Activated T-cell treated with anti-CD3 and anti-CD28 coated beads, Interleukin-2, amount 50 U/mL, for 48 hours (primary cell): ENCODE data around the gene RIOK3.
"Not testable (repeated sequence)": the region's sequence is repeated elsewhere in the genome, so short reads cannot be mapped to it uniquely, and the experiment has no call there.

Experiments
- DNase-seq, 2 experiments: peaks; one replicate each; pipeline ENCODE4 v3.0.0-alpha.2; 2020

The RIOK3 gene

DNA sequence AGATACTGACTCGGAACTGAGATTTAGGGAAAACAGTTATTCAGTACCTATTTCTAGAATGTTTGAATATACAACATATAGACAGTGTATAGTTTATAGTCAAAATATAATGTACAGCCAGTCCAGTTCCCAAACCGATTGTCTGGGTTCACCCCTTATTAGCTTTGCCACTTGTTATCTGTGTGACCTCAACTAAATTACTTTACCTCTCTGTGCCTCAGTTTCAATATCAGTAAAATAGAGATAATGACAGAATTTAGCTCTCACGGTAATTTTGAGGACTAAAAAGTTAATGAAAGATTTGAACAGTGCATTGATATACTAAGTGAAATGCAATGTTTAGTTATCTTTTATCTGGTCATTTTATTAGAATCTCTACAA lies 750 bp upstream of the RIOK3 start:
- DNase-seq: no peak

GRCh38 chr18:23453680-23454058 lies 582 bp downstream of the RIOK3 start:
- no peak for DNase-seq

DNA sequence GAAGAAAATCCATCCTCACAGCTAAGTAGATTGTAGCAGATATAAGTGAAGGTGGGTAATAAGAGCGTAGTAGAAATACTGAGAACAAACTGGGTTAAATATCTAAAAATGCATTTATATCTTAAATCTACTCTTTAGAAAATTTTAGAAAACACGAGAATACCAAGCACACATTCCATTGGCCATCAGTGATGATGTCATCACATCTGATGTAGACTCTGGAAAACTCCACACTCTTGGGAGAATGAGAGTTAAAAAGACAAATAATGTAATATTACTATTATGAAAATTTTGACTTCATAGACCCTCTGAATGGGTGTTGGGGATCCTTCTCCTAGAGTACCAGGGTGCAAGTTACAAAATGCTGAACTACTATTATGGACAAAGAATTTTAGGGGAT lies 3.7 kb downstream of the RIOK3 start:
- no peak for DNase-seq

DNA sequence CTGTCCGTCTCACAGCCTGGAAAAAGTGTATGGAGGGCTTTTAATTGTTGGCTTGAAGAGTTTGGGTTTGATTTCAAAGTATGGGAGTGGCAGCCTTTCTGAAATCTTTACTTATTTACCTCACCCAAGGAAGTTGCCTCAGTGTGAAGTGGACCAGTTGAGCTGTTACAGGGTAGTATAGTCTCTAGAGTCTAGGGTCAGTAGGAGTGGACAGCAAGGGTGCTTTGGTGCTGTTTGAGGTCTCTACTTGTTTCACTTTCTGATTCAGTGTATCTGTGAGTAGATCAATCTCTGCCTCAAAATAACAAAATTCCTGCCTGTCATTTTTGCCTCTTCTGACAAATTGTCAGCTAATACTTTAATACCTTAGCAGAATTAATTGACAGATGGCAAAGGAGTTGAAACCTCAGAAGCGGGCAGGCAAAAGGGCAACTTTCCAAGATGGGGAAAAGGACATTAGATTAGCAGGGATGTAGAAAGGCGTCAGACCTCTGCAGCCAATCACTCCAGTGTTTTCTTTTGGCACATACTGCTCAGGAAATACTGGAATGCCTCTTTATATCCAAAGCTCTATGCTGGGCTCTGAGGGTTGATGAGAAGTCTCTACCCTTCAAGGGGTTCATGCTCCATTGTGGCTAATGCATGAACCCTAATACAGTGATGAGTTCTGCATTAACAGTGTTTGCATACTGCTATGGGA lies 5.9 kb downstream of the RIOK3 start:
- no peak for DNase-seq

- no peak for DNase-seq
These were observed 6.4 kb downstream of the RIOK3 start for GRCh38 chr18:23459530-23459921.

- DNase-seq: no peak
These were observed 7.5 kb downstream of the RIOK3 start for GRCh38 chr18:23460285-23461273.

DNA sequence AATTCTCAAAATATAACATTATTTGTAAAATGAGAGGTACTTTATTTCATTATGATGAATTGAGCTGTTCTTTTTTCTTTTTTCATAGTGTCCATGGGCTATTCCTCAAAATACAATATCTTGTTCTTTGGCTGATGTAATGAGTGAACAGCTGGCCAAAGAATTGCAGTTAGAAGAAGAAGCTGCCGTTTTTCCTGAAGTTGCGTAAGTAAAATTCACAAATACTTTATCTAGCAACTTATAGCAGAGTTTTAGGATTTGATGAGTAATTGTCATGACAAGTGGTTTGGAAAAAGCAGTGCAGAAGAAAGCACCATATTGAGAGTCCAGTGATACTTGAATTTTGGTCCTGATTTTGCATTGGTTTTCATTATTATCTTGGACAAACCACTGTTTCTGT lies 9.8 kb downstream of the RIOK3 start:
- DNase-seq: no peak

- no peak for DNase-seq
These were observed 15.8 kb downstream of the RIOK3 start for GRCh38 chr18:23468753-23469459.

- DNase-seq: no peak
These were observed 17.7 kb downstream of the RIOK3 start for GRCh38 chr18:23470620-23471387.

GRCh38 chr18:23471486-23471885 lies 18.4 kb downstream of the RIOK3 start:
- no peak for DNase-seq

DNA sequence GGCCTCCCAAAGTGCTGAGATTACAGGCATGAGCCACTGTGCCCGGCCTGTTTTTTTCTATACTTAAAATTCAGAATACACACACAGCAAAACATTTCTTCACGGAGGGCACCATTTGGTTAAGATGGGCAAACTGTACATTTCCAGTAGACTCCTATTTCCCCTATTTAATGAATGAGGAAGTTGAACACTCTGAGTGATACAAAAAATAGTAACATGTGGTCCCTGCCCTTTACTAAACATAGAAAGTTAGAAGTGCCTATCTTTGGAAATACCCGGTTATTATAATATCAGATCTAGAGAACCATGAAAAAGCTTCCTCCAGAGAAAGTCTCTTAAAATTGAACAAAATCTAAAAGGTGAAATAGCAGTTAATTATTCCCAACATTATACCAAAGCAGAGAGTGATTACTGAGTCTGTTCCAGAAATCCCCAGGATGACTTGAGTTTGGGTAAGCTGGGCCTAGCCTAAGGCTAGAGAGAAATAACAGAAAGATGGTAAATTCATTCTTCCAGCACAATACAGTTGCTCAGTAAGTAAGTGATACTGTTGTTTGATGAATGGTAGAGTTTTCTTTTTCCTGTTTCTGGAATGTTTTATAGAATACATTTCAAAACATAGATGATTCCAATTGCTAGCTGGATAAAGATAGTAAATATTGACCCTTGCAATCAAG lies 26.9 kb downstream of the RIOK3 start:
- DNase-seq: no peak

- DNase-seq: no peak
These were observed 31.6 kb downstream of the RIOK3 start for GRCh38 chr18:23484561-23485182.

DNA sequence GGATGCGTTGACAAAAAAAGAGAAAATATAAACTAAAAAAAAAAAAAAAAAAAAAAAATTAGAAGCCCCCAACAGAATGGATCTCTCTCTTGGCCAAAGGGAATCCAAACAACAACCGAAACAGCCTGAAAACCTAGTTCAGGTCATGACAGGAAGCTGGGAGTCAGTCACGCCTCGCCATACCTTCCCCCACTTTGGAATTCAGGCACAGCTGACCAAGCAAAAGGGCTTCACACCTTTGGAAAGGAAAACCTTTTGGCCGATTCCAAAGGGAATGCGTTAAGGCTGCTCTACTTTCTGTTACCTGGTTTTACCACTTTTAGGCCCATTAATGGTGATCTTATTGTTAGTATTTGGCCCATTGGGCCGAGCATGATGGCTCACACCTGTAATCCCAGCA lies 32.3 kb downstream of the RIOK3 start:
- no peak for DNase-seq

DNA sequence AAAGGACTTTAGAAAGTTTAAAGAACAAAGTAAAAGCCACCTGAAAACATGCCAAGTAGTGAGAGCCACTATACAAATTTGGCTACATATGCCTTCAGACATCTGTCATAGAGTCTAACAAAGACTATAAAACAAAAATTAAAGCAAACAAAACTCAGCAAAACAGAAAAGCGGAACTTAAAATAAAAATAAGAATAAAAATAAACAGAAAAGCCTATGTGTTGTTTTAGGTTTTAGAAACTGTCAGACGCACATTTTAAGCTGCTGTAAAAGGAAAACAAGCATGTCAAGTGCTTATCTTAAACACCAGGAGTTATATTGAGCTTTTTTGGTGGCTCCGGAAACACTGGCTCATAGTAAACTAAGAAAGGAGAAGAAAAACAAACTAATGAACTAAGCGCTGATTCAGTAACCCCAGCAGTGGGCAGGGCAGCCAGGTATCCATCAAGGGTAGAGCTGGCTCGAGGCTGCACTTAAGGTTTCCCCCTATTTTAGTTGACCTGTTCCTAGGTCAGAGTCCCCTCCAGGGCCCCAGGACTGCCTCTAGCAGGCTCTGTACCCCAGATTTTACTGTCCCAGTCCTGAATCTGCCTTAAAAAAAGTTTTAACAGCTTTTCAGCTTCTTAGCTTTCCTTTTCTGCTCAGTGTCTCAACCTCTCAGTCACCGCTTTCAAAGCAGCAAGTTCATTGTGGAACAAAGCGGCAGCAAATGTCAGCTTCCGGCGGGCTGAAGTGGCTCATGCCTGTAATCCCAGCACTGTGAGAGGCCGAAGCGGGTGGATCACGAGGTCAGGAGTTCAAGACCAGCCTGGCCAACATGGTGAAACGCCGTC lies 34.9 kb downstream of the RIOK3 start:
- peak; percentile 58 to 65 for DNase-seq

GRCh38 chr18:23489586-23489985 lies 36.5 kb downstream of the RIOK3 start:
- not testable (repeated sequence) for DNase-seq

- DNase-seq: no peak
These were observed 40.6 kb downstream of the RIOK3 start for GRCh38 chr18:23493654-23494053.

DNA sequence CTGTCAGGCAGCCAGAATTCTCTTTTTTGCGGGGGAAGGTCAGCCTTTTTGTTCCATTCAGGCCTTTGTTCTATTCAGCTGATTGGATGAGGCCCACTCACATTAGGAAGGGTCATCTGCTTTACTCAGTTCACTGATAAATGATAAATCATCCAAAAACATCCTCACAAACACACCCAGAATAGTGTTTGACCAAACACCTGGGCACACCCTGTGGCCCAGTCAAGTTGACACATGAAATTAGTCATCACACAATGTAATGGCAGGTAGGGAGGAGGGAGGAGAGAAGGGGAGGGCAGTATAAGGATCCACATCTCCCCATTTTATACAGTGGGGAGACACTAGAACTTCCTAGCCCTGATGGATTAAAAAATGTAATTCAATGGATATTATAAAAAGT lies 41.9 kb downstream of the RIOK3 start:
- DNase-seq: no peak

- no peak for DNase-seq
These were observed 42.8 kb downstream of the RIOK3 start for GRCh38 chr18:23495723-23496440.

DNA sequence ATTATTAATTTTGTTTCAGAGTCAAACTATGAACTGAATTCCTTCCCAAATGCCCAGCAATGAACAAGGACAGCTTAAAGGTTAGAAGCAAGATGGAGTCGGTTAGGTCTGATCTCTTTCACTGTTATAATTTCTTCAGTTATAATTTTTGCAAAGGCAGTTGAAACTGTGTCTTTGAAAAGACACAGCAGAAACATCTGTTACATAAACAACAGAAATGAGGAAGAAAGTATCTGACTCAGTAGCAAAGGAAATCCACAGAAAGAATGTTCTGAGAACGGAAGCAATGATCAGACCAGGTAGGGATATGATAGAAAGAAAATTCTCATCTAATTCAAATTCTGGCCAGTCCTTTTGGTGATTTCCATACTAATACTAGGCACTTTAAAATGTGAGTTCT lies 45.0 kb downstream of the RIOK3 start:
- no peak for DNase-seq

- peak; percentile 66 to 74 for DNase-seq
These were observed 45.8 kb downstream of the RIOK3 start for GRCh38 chr18:23498877-23499276.
